GM12874 (cell line): ENCODE data around the gene HIVEP2.

Source experiments
- TF ChIP-seq, protein P1 (sequence below): IDR thresholded peaks from 2 replicates; pipeline ENCODE4 v1.5.1; 2011; ENCODE audit warnings: low read depth, mild to moderate bottlenecking, control low read depth, low read length, moderate library complexity; ENCODE audit not compliant: insufficient read depth

HIVEP2 gene

DNA sequence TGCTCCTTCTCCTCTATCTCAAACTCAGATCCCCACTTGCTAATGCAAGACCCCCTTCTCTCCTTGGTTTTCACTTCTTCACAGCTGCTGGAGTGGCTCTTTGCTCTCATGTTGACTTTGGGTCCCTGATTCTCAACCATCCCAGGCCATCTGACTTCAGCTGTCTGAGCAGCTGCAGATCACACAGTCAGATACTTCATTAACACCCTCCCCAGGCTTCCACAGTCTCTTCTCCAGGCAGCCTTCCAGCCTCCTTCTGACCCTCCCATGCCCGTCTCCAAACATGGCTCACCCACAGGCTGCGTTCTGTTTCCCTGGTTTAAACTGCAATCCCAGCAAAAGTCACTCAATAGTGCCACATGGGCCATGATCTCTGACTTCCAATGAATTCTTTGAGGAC lies 65.4 kb downstream of the HIVEP2 start:
- TF ChIP-seq, protein P1, sequence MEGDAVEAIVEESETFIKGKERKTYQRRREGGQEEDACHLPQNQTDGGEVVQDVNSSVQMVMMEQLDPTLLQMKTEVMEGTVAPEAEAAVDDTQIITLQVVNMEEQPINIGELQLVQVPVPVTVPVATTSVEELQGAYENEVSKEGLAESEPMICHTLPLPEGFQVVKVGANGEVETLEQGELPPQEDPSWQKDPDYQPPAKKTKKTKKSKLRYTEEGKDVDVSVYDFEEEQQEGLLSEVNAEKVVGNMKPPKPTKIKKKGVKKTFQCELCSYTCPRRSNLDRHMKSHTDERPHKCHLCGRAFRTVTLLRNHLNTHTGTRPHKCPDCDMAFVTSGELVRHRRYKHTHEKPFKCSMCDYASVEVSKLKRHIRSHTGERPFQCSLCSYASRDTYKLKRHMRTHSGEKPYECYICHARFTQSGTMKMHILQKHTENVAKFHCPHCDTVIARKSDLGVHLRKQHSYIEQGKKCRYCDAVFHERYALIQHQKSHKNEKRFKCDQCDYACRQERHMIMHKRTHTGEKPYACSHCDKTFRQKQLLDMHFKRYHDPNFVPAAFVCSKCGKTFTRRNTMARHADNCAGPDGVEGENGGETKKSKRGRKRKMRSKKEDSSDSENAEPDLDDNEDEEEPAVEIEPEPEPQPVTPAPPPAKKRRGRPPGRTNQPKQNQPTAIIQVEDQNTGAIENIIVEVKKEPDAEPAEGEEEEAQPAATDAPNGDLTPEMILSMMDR = no peak

GRCh38 chr6:142879076-142879475 lies 65.9 kb downstream of the HIVEP2 start:
- TF ChIP-seq, protein P1 = no peak

DNA sequence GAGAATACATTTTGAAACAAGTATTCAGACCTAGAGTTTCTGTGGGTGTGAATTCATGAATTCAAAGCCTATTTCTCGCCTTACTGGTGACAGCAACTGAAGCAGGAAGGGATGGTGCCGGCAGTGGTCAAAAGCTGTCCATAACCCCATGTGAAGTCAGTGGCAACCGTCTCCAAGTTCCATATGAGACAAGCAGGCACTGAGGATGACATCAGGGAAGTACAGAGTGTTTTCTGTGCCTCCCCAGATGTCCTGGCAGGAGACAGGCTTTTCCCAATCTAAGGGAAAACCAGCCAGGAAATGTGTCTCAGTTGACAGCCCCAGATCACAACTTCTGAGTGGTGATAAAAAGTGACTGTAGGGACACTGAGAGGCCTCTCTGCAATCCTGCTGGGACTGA lies 66.6 kb downstream of the HIVEP2 start:
- TF ChIP-seq, protein P1 = no peak

DNA sequence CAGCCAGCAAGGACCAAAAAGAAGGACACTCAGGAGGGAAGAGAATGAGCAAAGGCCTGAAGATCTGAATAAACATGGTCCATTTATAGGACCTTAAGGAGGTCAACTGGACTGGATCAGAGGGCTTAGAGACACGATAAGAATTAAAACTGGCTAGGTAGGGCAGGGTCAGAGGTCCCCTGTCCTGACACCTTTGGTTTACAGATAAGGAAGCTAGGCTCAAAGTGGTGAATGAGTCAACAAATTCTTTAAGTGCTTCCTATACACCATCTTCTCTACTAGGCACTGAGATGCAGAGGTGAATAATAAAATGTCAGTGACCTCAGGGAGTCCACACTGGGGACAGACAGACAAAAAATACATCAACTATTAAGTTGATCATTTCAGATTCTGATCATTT lies 70.3 kb downstream of the HIVEP2 start:
- TF ChIP-seq, protein P1 = no peak

DNA sequence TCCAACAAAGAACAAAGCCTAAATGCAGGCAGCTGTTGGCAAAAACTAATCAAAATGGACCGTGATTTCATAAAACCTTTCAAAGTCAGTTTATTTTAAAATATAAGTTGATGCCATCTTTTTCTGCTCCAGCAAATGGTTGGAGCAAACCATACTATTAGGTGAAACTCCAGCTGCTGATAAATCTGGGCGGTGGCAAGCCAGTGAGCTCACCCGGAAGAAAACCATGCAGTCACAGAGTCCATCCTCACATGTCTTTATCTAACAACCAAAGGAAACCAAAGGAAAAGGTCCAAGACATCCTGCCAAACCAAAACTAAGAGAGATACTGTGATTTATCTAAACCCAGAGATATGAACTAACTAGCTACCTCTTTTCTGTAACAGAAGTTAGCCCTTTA lies 72.6 kb downstream of the HIVEP2 start:
- TF ChIP-seq, protein P1 = no peak

DNA sequence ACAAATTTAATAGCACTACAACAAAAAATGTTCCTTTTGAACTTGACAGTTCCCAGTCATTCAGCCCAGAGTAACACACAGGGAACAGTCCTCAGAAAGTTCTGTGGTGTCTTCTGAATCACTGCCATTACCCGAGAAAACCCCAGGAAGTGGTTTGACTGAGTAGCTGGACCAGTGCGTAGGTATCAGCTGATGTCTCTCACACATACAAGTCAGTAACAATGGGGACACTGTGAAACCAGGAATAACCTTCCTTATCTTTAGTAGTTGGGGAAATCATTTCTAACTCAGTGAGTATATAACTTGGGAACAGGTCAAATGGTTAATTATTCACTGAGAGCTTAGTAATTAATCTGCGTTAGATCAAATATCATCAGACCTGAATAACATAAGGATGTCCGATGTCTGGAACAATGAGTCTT lies 73.1 kb downstream of the HIVEP2 start:
- TF ChIP-seq, protein P1 = no peak

GRCh38 chr6:142870787-142871415 lies 74.1 kb downstream of the HIVEP2 start:
- TF ChIP-seq, protein P1 = no peak
